ENCODE data around the gene RGMA.
"Not testable (repeated sequence)": the region's sequence is repeated elsewhere in the genome, so short reads cannot be mapped to it uniquely, and the experiment has no call there.

RGMA gene

GRCh38 chr15:93063796-93064690 is 25.0 kb downstream of the RGMA start:
- Histone ChIP-seq H3K9me3 (ENCODE audit: control insufficient read depth, low read length) (no peaks in the 10 kb centered on the region), H3K9ac (no peak overlapping the region), H3K79me2 (no peaks in the 10 kb centered on the region), H3K4me2 (ENCODE audit: low read length) (no peak overlapping the region), H3K4me3 (ENCODE audit: low read depth, low read length) (no peak overlapping the region), H2AFZ (no peak overlapping the region), H3K27me3 (ENCODE audit: control insufficient read depth, insufficient read depth, low read length) (no peaks in the 10 kb centered on the region), H3K36me3 (ENCODE audit: control insufficient read depth, insufficient read depth, low read length) (no peaks in the 10 kb centered on the region), H3K27ac (no peak overlapping the region), H3K4me1 (no peaks in the 10 kb centered on the region)
- no peak for TF ChIP-seq CTCF (IDR thresholded peaks at IDR 0.05)

DNA sequence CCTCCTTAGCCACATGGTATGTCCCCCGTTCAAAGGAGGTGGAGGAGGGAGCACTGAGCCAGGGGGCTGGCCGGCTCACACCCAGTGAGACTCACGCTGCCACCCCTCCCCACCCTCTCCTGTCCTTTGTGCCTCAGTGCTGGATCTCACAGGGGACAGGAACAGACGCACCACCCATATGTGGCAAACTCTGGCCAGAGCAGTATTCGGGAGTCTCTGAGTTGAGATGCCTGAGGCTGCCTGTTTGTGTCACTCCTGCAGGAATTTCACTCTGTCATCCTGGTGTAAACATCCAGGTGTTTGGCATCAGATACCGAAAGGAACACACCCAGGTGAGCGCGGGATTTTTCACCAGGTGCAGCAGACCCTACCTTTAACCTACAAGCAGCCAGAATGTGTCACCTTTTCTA is 25.7 kb downstream of the RGMA start:
- H3K9ac ChIP-seq = no peak overlapping the region
- H3K4me3 ChIP-seq (ENCODE audit: low read depth, low read length) = no peak overlapping the region
- no peaks in the 10 kb centered on the region for H3K4me1 ChIP-seq
- H3K79me2 ChIP-seq = no peaks in the 10 kb centered on the region
- no peak overlapping the region for H3K4me2 ChIP-seq (ENCODE audit: low read length)
- H3K27ac ChIP-seq = no peak overlapping the region
- H3K27me3 ChIP-seq (ENCODE audit: control insufficient read depth, insufficient read depth, low read length) = no peaks in the 10 kb centered on the region
- H3K36me3 ChIP-seq (ENCODE audit: control insufficient read depth, insufficient read depth, low read length) = no peaks in the 10 kb centered on the region
- no peak for TF ChIP-seq CTCF (IDR thresholded peaks at IDR 0.05)
- no peak overlapping the region for H2AFZ ChIP-seq
- no peaks in the 10 kb centered on the region for H3K9me3 ChIP-seq (ENCODE audit: control insufficient read depth, low read length)

DNA sequence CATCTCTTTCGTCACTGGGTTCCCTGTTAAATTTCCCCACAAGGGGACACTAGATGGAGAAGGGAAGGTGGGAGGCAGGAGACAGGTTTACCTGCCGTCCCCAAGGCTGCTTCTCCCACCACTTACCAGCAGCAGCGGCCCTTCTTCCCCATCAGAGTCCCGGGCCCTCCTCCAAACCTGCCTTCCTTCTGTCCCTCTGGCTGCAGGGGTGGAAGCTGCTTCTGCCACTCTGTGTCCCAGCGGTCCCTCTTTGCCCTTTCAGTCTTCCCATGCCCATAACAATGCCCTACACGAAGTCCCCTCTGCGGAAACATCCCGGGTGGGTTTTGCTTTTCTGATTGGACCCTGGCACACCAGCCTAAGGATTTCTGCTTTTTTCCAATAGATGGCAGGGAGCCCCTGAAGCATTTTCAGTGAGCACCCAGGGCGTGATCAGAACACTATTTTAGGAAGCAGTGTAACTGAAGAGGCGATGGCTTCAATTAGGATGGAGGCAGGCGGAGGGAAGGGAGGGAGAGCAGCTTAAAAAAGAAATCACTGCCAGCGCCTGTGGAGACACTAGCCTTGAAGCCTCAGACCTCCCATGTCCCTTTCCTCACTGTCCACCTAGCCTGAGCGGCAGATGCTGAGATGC is 26.3 kb downstream of the RGMA start:
- H3K4me3 ChIP-seq (ENCODE audit: low read depth, low read length); H3K9me3 ChIP-seq (ENCODE audit: control insufficient read depth, low read length); H2AFZ ChIP-seq; H3K4me2 ChIP-seq (ENCODE audit: low read length); H3K4me1 ChIP-seq; H3K27ac ChIP-seq; H3K9ac ChIP-seq; H3K79me2 ChIP-seq; H3K27me3 ChIP-seq (ENCODE audit: control insufficient read depth, insufficient read depth, low read length); H3K36me3 ChIP-seq (ENCODE audit: control insufficient read depth, insufficient read depth, low read length): not testable (repeated sequence)

- Histone ChIP-seq H3K4me3 (ENCODE audit: low read depth, low read length) (no peak overlapping the region), H3K36me3 (ENCODE audit: control insufficient read depth, insufficient read depth, low read length) (no peaks in the 10 kb centered on the region), H3K4me2 (ENCODE audit: low read length) (no peak overlapping the region), H3K9ac (no peak overlapping the region), H3K27ac (no peak overlapping the region), H3K9me3 (ENCODE audit: control insufficient read depth, low read length) (no peaks in the 10 kb centered on the region), H3K4me1 (no peaks in the 10 kb centered on the region), H3K27me3 (ENCODE audit: control insufficient read depth, insufficient read depth, low read length) (no peaks in the 10 kb centered on the region), H2AFZ (no peak overlapping the region), H3K79me2 (no peaks in the 10 kb centered on the region)
- no peak for TF ChIP-seq CTCF (IDR thresholded peaks at IDR 0.05)
Measured at GRCh38 chr15:93060336-93061248, 28.4 kb downstream of the RGMA start.

DNA sequence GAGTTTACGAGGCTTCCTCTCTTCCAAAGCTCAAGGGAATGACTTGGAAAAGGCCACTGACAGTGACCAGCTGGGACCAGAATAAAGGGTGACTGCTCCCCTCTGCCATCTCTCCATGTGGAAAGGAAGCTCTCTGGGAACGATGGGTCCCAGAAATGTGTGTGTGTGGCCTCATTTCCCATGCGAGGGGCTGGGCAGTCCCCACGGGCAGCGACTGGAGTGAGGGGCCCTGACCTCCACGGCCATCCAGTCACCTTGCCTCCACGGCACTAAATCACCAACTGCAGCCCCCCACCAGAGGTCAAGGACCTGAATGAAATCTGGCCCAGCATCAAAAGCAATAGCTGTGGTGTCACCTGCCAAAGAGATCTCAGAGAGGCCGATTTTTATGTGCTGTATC is 29.6 kb downstream of the RGMA start:
- H3K36me3 ChIP-seq (ENCODE audit: control insufficient read depth, insufficient read depth, low read length) = no peaks in the 10 kb centered on the region
- no peak overlapping the region for H3K27ac ChIP-seq
- no peaks in the 10 kb centered on the region for H3K27me3 ChIP-seq (ENCODE audit: control insufficient read depth, insufficient read depth, low read length)
- no peaks in the 10 kb centered on the region for H3K79me2 ChIP-seq
- no peak for TF ChIP-seq CTCF (IDR thresholded peaks at IDR 0.05)
- no peak overlapping the region for H2AFZ ChIP-seq
- no peak overlapping the region for H3K4me2 ChIP-seq (ENCODE audit: low read length)
- H3K4me3 ChIP-seq (ENCODE audit: low read depth, low read length) = no peak overlapping the region
- H3K9ac ChIP-seq = no peak overlapping the region
- H3K4me1 ChIP-seq = no peaks in the 10 kb centered on the region
- H3K9me3 ChIP-seq (ENCODE audit: control insufficient read depth, low read length) = no peaks in the 10 kb centered on the region

Measured in parathyroid adenoma (tissue), 2 donors.